Measurements from ENCODE around the gene ATP2B2. TPM values are rescaled to one million over a fixed set of nuclear protein-coding genes. Genes with fewer than 3 reads are reported as not detected.

Gene ATP2B2
- total RNA-seq, 2 experiments from 2014 or later = 0.06 TPM; not detected in 1

- TF ChIP-seq EZH2phosphoT487 (IDR thresholded peaks at IDR 0.05; ENCODE audit: borderline replicate concordance, low read depth, low read length) (no peak), CTCF (conservative IDR thresholded peaks at IDR 0.05; ENCODE audit: low read length) (no peak)
- Histone ChIP-seq H3K9me3 (ENCODE audit: low read length) (no peaks in the 10 kb centered on the region), H3K4me3 (ENCODE audit: low read depth, low read length, poor library complexity, severe bottlenecking) (no peak overlapping the region), H2AFZ (ENCODE audit: low read length) (no peak overlapping the region), H4K20me1 (ENCODE audit: insufficient read depth, low read length) (no peaks in the 10 kb centered on the region), H3K4me2 (ENCODE audit: low read length) (no peak overlapping the region), H3K36me3 (ENCODE audit: insufficient read depth, low read length) (no peaks in the 10 kb centered on the region), H3K4me1 (ENCODE audit: insufficient read depth, low read length, poor library complexity, severe bottlenecking) (no peaks in the 10 kb centered on the region), H3K9me2 (ENCODE audit: insufficient read depth, low read length) (no peaks in the 10 kb centered on the region), H3K79me2 (ENCODE audit: insufficient read depth, low read depth, low read length) (no peaks in the 10 kb centered on the region), H3K27ac (ENCODE audit: low read depth, low read length, poor library complexity, severe bottlenecking) (no peak overlapping the region)
- no peak for DNase-seq (ENCODE audit: low spot score)
- no TSS peak for BruUV-seq (replicated peaks)
- CTCF ChIA-PET (ENCODE audit: unreplicated experiment) = no interaction called here
- POLR2A ChIA-PET = no interaction called here
- intact Hi-C loops (cut with micrococcal nuclease; ENCODE audit: unreplicated experiment) = no loop called here
These were observed 1.3 kb upstream of the ATP2B2 start for GRCh38 chr3:10506696-10507095.

- intact Hi-C loops (cut with micrococcal nuclease; ENCODE audit: unreplicated experiment) = no loop called here
- DNase-seq (ENCODE audit: low spot score) = no peak
- no peaks in the 10 kb centered on the region for H3K36me3 ChIP-seq (ENCODE audit: insufficient read depth, low read length)
- no peak overlapping the region for H3K4me3 ChIP-seq (ENCODE audit: low read depth, low read length, poor library complexity, severe bottlenecking)
- no peaks in the 10 kb centered on the region for H3K79me2 ChIP-seq (ENCODE audit: insufficient read depth, low read depth, low read length)
- H3K9me2 ChIP-seq (ENCODE audit: insufficient read depth, low read length) = no peaks in the 10 kb centered on the region
- H2AFZ ChIP-seq (ENCODE audit: low read length) = no peak overlapping the region
- no peaks in the 10 kb centered on the region for H4K20me1 ChIP-seq (ENCODE audit: insufficient read depth, low read length)
- no TSS peak for BruUV-seq (replicated peaks)
- ChIA-PET POLR2A (no interaction called here), CTCF (ENCODE audit: unreplicated experiment) (no interaction called here)
- no peak overlapping the region for H3K27ac ChIP-seq (ENCODE audit: low read depth, low read length, poor library complexity, severe bottlenecking)
- H3K4me2 ChIP-seq (ENCODE audit: low read length) = no peak overlapping the region
- H3K9me3 ChIP-seq (ENCODE audit: low read length) = no peaks in the 10 kb centered on the region
- H3K4me1 ChIP-seq (ENCODE audit: insufficient read depth, low read length, poor library complexity, severe bottlenecking) = no peaks in the 10 kb centered on the region
- TF ChIP-seq CTCF (conservative IDR thresholded peaks at IDR 0.05; ENCODE audit: low read length) (no peak), EZH2phosphoT487 (IDR thresholded peaks at IDR 0.05; ENCODE audit: borderline replicate concordance, low read depth, low read length) (no peak)
These were observed 602 bp upstream of the ATP2B2 start for GRCh38 chr3:10505791-10506585.
